BLaER1 treated with 17β-estradiol and CSF1 and Interleukin-3, amounts not matched to agents 10 nM and 100 nM (cell line): Measurements from ENCODE around the gene TRPM3.
"Not testable (repeated sequence)": the region's sequence is repeated elsewhere in the genome, so short reads cannot be mapped to it uniquely, and the experiment has no call there.

Experiments used
- H3K27ac ChIP-seq, 11 experiments: shearing (Covaris generic); formaldehyde crosslinking; 2 replicates each; pipeline ENCODE4 v1.8.1; 2022
- H3K27me3 ChIP-seq, 11 experiments: shearing (Covaris generic); formaldehyde crosslinking; 2 replicates each; pipeline ENCODE4 v1.8.1; 2022
- H3K36me3 ChIP-seq, 11 experiments: shearing (Covaris generic); formaldehyde crosslinking; 2 replicates each; pipeline ENCODE4 v1.8.1; 2022
- H3K4me1 ChIP-seq, 10 experiments: shearing (Covaris generic); formaldehyde crosslinking; 2 replicates each; pipeline ENCODE4 v1.8.1; 2022
- H3K4me2 ChIP-seq, 11 experiments: shearing (Covaris generic); formaldehyde crosslinking; 2 replicates each; pipeline ENCODE4 v1.8.1; 2022
- H3K4me3 ChIP-seq, 10 experiments: shearing (Covaris generic); formaldehyde crosslinking; 2 replicates each; pipeline ENCODE4 v1.8.1; 2022
- H3K9ac ChIP-seq, 11 experiments: shearing (Covaris generic); formaldehyde crosslinking; 2 replicates each; pipeline ENCODE4 v1.8.1; 2022
- H3K9me3 ChIP-seq, 11 experiments: shearing (Covaris generic); formaldehyde crosslinking; replicated peaks in 1 of 11; 2 replicates each; pipeline ENCODE4 v1.8.1; 2022
- H4K20me1 ChIP-seq, 11 experiments: shearing (Covaris generic); formaldehyde crosslinking; 2 replicates each; pipeline ENCODE4 v1.8.1; 2022
- Cebpa-rat ChIP-seq, 11 experiments: shearing (Covaris generic); IDR thresholded peaks; 2 replicates each; pipeline ENCODE4 v1.8.1; 2022

The TRPM3 gene

DNA sequence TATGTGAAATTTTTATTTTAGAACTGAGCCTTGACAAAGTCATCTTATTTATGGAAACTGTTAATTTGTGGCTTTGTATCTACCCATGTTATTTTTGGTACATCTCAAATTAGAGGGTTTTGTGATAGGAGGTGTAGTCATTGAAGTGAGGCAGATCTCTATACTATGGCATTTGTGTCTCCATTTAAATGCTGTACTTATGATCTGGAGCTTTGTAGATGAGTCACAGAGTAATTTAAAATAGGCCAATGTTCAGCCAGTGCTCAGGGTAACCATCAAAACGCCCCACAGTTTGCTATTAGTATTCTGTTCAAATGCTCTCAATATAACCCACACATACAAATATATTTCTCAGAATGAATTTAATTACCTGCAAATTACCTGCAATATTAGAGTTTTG, 355.5 kb downstream of the TRPM3 start:
- Histone ChIP-seq H3K9me3 (no peaks in the 10 kb centered on the region), H3K4me2 (peak overlapping the region in 5 of 11 experiments; percentile 14 to 34 (median 19); a peak in 6 of 22 replicates), H3K27me3 (no peaks in the 10 kb centered on the region), H3K4me1 (peaks cover 0 to 21% (median 6%) of the 10 kb centered on the region in 10 experiments; a peak in 7 of 20 replicates), H4K20me1 (no peaks in the 10 kb centered on the region), H3K27ac (no peak overlapping the region), H3K9ac (no peak overlapping the region), H3K4me3 (no peak overlapping the region), H3K36me3 (no peaks in the 10 kb centered on the region)
- no peak for TF ChIP-seq Cebpa-rat (IDR thresholded peaks at IDR 0.05)

DNA sequence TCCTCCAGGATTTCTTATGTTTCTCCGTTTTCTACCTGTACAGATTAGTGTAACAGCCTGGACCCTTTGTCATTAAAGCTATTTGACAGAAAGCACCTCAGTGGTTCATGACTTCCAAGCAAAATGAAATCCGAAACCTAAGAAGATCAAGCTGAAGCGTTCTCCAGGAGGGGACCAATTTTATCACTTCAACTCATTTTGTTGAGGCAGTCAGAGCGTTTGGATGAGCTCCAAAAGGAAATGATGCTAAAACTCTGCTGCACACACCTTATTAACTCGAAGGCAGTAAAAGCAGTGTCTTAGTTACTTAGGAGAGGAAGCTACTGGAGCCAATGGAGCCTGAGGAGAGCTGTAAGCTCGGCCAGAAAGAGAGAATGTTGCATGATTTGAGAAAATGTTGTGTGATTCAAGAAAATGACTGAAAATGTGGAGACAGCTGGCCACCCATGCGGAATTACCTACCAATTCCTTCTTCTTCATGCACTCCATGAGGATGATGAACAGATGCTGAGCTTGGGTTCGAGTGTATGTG, 360.2 kb downstream of the TRPM3 start:
- no peak overlapping the region for H3K9ac ChIP-seq
- no peaks in the 10 kb centered on the region for H3K27me3 ChIP-seq
- no peak overlapping the region for H3K27ac ChIP-seq
- no peak overlapping the region for H3K4me2 ChIP-seq
- peaks cover 0 to 12% (median 4%) of the 10 kb centered on the region in 10 experiments; a peak in 7 of 20 replicates for H3K4me1 ChIP-seq
- no peak overlapping the region for H3K4me3 ChIP-seq
- no peaks in the 10 kb centered on the region for H3K36me3 ChIP-seq
- H4K20me1 ChIP-seq = no peaks in the 10 kb centered on the region
- TF ChIP-seq Cebpa-rat (IDR thresholded peaks at IDR 0.05) = no peak
- peaks cover 0 to 6% (median 0%) of the 10 kb centered on the region in 11 experiments; a peak in 1 of 22 replicates for H3K9me3 ChIP-seq

DNA sequence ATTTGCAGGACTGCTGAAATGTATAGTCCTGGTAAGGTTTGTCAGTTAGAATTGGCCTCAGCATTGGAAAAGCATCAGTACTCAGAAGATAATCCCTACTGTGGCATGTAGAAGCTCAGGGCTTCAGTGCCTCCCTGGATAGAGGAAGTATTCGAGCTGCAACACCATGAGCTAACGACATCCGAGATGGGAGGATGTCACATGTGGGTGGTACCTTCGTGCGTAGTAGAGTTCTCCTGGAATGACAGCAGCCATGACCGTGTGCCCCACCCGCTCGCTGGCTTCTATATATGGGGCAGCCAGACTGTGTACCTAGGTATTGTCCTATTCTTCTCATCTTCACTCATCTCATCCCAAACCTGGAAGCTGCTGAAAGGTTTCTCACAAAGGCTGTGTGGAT, 361.2 kb downstream of the TRPM3 start:
- Histone ChIP-seq H3K27me3 (no peaks in the 10 kb centered on the region), H3K4me2 (no peak overlapping the region), H3K9me3 (peaks cover 0 to 7% (median 0%) of the 10 kb centered on the region in 11 experiments; a peak in 2 of 22 replicates), H3K36me3 (no peaks in the 10 kb centered on the region), H3K27ac (no peak overlapping the region), H4K20me1 (no peaks in the 10 kb centered on the region), H3K4me3 (no peak overlapping the region), H3K4me1 (peaks cover 0 to 3% (median 0%) of the 10 kb centered on the region in 10 experiments; a peak in 4 of 20 replicates), H3K9ac (no peak overlapping the region)
- TF ChIP-seq Cebpa-rat (IDR thresholded peaks at IDR 0.05) = no peak

DNA sequence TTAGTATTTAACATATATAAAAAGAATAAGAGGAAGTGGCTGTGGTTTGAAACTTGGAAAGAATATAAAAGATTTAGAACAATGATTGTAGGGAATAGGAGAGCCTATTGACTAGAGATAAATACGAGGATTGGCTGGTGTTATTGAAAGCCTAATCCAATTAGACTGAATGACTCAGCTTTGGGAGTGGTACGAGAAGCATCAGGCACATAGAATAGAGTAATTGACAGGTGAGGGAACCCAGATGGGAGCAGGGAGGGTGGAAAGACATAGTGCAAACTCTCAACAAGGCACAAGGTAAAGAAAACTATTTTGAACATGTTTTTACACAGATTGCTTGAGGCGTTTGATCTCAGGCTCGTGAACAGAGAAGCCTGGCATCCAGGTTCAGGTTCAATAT, 368.1 kb downstream of the TRPM3 start:
- H4K20me1 ChIP-seq = no peaks in the 10 kb centered on the region
- H3K4me2 ChIP-seq = no peak overlapping the region

DNA sequence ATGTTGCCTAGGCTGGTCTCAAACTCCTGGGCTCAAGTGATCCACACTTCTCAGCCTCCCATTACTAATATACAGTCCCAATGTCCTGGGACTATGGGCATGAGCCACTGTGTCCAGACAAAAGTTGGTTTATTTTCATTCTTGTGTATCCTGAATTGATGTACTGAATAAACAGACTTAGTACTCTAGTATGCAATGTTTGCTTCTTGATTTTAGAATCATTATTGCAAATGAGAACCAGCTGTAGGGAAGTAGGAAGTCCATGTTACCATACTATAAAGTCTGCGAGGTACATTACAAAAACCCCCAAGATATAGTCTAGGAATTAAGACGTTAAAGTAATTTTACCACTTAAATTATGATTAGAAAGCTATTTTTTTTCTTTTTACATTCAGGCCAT, 372.4 kb downstream of the TRPM3 start:
- Histone ChIP-seq H3K4me3 (no peak overlapping the region), H3K9ac (no peak overlapping the region)

More for the DNA sequence above, 368.1 kb downstream of the TRPM3 start:
- Histone ChIP-seq H3K27me3 (no peaks in the 10 kb centered on the region), H3K36me3 (no peaks in the 10 kb centered on the region), H3K4me3 (no peak overlapping the region), H3K9me3 (peaks cover 0 to 7% (median 0%) of the 10 kb centered on the region in 11 experiments; a peak in 2 of 22 replicates), H3K27ac (no peak overlapping the region), H3K4me1 (no peaks in the 10 kb centered on the region; a peak in 2 of 20 replicates), H3K9ac (no peak overlapping the region)
- TF ChIP-seq Cebpa-rat (IDR thresholded peaks at IDR 0.05) = no peak

DNA sequence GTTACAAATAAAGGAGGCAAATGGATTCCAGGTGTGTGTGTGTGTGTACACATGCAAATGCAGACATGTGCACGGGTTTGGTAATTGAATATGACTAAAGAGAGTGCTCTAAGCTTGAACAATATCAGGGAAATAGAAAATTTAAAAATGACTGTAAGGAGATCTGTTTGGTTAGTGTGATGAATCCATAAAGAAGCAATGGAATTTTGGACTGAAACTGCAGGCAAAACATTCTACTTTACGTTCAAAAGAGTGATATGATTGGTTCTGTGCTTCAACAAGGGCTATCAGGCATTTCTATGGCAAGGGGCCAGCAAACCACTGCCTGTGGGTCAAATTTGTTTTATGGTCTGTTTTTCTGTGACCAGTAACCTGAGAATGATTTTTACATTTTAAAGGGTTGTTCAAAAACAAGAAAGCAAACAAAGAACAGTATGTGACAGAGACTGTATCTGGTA, 374.1 kb downstream of the TRPM3 start:
- Histone ChIP-seq H3K27ac (no peak overlapping the region), H3K4me3 (no peak overlapping the region), H3K27me3 (no peaks in the 10 kb centered on the region), H3K4me1 (no peaks in the 10 kb centered on the region), H4K20me1 (no peaks in the 10 kb centered on the region), H3K4me2 (no peak overlapping the region), H3K9ac (no peak overlapping the region), H3K9me3 (no peaks in the 10 kb centered on the region), H3K36me3 (no peaks in the 10 kb centered on the region)
- TF ChIP-seq Cebpa-rat (IDR thresholded peaks at IDR 0.05) = no peak

More for the DNA sequence above, 372.4 kb downstream of the TRPM3 start:
- TF ChIP-seq Cebpa-rat (IDR thresholded peaks at IDR 0.05) = no peak
- Histone ChIP-seq H3K4me1 (no peaks in the 10 kb centered on the region; a peak in 1 of 20 replicates), H3K27ac (no peak overlapping the region), H4K20me1 (no peaks in the 10 kb centered on the region), H3K9me3 (no peaks in the 10 kb centered on the region), H3K4me2 (no peak overlapping the region), H3K36me3 (no peaks in the 10 kb centered on the region), H3K27me3 (no peaks in the 10 kb centered on the region)

DNA sequence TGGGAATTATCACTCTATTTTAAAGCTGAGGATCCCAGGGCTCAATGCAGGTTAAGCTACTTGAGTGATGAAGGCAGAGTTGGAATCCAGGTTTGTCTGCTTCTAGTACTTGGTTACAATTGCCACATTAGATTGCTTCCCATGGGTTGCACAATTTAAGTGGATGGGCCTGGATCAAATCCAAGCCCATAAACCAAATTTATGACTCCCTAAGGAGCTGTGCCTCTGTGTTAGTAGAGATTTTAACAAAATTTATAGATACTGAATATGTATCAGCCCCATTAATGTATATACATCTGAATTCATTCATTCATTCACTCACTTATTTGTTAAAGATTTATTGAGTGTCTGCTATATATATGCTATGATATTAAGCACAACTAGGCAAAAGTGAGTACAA, 374.7 kb downstream of the TRPM3 start:
- no peak for TF ChIP-seq Cebpa-rat (IDR thresholded peaks at IDR 0.05)

DNA sequence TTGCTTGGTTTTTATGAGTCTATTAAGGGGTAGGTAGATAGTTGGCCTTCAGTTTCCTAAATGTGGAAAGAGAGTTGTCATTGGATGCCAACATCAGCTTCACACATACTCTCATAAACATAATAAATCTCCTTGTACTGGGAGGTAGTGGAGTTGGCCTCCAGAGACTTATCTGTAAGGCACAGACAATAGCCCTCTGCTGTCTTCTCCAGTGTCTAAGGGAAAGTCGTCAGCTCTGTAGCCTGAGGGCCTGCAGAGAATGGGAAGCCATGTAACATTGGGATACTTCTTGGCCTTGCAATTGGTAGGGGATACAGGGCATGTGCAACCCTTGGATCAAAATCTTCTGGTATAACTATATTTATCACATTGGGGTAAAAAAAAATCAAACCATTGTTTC, 375.1 kb downstream of the TRPM3 start:
- TF ChIP-seq Cebpa-rat (IDR thresholded peaks at IDR 0.05) = no peak
- H3K36me3 ChIP-seq = no peaks in the 10 kb centered on the region
- H3K4me1 ChIP-seq = no peaks in the 10 kb centered on the region
- H4K20me1 ChIP-seq = no peaks in the 10 kb centered on the region
- no peaks in the 10 kb centered on the region for H3K27me3 ChIP-seq
- no peak overlapping the region for H3K4me3 ChIP-seq
- no peaks in the 10 kb centered on the region for H3K9me3 ChIP-seq
- H3K4me2 ChIP-seq = no peak overlapping the region
- no peak overlapping the region for H3K9ac ChIP-seq
- no peak overlapping the region for H3K27ac ChIP-seq

More for the DNA sequence above, 374.7 kb downstream of the TRPM3 start:
- H3K4me2 ChIP-seq = no peak overlapping the region
- no peaks in the 10 kb centered on the region for H3K9me3 ChIP-seq
- H4K20me1 ChIP-seq = no peaks in the 10 kb centered on the region
- H3K9ac ChIP-seq = no peak overlapping the region
- no peaks in the 10 kb centered on the region for H3K36me3 ChIP-seq
- H3K27me3 ChIP-seq = no peaks in the 10 kb centered on the region
- no peak overlapping the region for H3K4me3 ChIP-seq
- H3K4me1 ChIP-seq = no peaks in the 10 kb centered on the region
- no peak overlapping the region for H3K27ac ChIP-seq

DNA sequence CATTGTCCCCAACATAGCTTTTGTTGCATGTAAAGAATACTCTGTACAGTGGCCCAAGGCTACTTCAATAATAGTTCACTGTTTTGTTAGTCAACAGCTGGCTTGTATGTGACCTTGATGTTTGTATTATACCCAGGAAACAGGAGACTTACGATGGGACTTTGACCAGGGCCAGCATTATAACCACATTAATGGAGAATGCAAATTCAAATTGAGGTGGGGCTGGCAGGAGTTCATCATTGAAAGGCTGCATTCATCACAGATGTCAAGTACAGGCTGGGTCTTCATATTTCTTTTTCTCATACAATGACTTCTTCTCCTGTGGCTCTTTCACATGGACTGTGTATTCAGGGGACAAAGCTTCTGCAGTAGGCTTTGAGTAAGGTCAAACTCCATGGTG, 396.6 kb downstream of the TRPM3 start:
- not testable (repeated sequence) for H3K27me3 ChIP-seq, H3K27ac ChIP-seq, H3K4me3 ChIP-seq, H3K36me3 ChIP-seq, H3K4me1 ChIP-seq, H3K9me3 ChIP-seq, H4K20me1 ChIP-seq, H3K4me2 ChIP-seq, H3K9ac ChIP-seq

DNA sequence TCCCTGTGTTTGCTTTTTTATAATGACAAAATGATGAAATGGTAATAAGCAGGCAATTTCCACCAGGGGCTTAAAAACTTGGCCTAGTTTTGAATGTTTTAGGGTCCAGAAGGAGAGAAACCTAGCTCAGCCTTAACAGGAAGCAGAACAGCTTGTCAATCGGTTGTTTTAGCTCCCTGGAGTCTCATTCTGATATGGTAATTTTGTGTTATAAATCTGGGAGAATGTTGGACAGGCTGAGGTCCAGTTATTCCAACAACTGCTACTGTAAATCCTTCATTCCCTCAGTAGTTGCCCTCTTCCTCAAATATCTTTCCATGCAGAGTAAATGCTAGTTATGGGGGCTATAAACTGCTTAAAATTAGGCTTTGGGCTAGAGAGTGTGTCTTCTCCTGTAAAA, 397.4 kb downstream of the TRPM3 start:
- not testable (repeated sequence) for H3K4me1 ChIP-seq, H3K4me3 ChIP-seq, H3K27me3 ChIP-seq, H3K9ac ChIP-seq, H3K4me2 ChIP-seq, H4K20me1 ChIP-seq, H3K36me3 ChIP-seq, H3K9me3 ChIP-seq, H3K27ac ChIP-seq

DNA sequence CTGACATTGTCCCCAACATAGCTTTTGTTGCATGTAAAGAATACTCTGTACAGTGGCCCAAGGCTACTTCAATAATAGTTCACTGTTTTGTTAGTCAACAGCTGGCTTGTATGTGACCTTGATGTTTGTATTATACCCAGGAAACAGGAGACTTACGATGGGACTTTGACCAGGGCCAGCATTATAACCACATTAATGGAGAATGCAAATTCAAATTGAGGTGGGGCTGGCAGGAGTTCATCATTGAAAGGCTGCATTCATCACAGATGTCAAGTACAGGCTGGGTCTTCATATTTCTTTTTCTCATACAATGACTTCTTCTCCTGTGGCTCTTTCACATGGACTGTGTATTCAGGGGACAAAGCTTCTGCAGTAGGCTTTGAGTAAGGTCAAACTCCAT, 414.6 kb downstream of the TRPM3 start:
- H3K9ac ChIP-seq, H3K4me1 ChIP-seq, H3K36me3 ChIP-seq, H3K4me3 ChIP-seq, H3K9me3 ChIP-seq, H3K4me2 ChIP-seq, H3K27ac ChIP-seq, H4K20me1 ChIP-seq, H3K27me3 ChIP-seq: not testable (repeated sequence)
